A549 (cell line): Measurements from ENCODE around the gene DCDC2. TPM values are rescaled to one million over a fixed set of nuclear protein-coding genes. Genes with fewer than 3 reads are reported as not detected.

Source experiments
- ATAC-seq, 2 experiments: fragments of 200-7000 bp in 1 of 2; fragments of >200 bp in 1 of 2; cut with Nextera tagmentation in 1 of 2; cut with Tn5 transposase in 1 of 2; 3 replicates each; pipeline versions ENCODE4 v1.8.0 to v1.9.1; 2018 to 2020; ENCODE audit warnings: mild to moderate bottlenecking in 1 of 2, moderate library complexity in 1 of 2
- CTCF ChIA-PET: fragments of 300-600 bp; sonication (Branson Sonifier 250); formaldehyde crosslinking; extraction: SDS; loops from one replicate; lab custom pipeline; 2021; ENCODE audit warnings: antibody characterized with exemption, inconsistent platforms; lab: Yijun Ruan, JAX
- POLR2A ChIA-PET: fragments of 350-600 bp; formaldehyde crosslinking; extraction: SDS; loops from one replicate; lab custom pipeline; 2021; ENCODE audit warnings: antibody characterized with exemption, inconsistent platforms; lab: Yijun Ruan, JAX
- DNase-seq, 2 experiments: peaks; one replicate each; pipeline versions ENCODE4 v3.0.0 to v3.0.0-alpha.2; 2011 to 2016; ENCODE audit warnings: low read depth in 1 of 2, low spot score in 1 of 2
- FAIRE-seq: peaks from 2 replicates; lab custom pipeline; 2011; peaks lifted over from hg19 to GRCh38; lab: Jason Lieb, UNC
- H3K27ac ChIP-seq, 2 experiments: fragments of >200 bp; sonication (Bioruptor Twin); formaldehyde crosslinking; 3 replicates each; pipeline ENCODE4 v1.5.1; 2016 to 2017
- H3K4me1 ChIP-seq: fragments of >200 bp; sonication (Bioruptor Twin); formaldehyde crosslinking; 3 replicates; pipeline ENCODE4 v1.6.1; 2016
- H3K4me2 ChIP-seq: fragments of >200 bp; sonication (Bioruptor Twin); formaldehyde crosslinking; 3 replicates; pipeline ENCODE4 v1.6.1; 2016
- H3K4me3 ChIP-seq: fragments of >200 bp; sonication (Bioruptor Twin); formaldehyde crosslinking; 3 replicates; pipeline ENCODE4 v1.5.1; 2016
- H3K9me3 ChIP-seq: fragments of >200 bp; sonication (Bioruptor Twin); formaldehyde crosslinking; 3 replicates; pipeline ENCODE4 v1.6.1; 2016
- CEBPB ChIP-seq, 2 experiments: fragments of >200 bp in 1 of 2; sonication (Bioruptor Twin) in 1 of 2; formaldehyde crosslinking in 1 of 2; IDR thresholded peaks; 2 replicates each; pipeline ENCODE4 v1.6.1; 2012 to 2016
- CHD2 ChIP-seq: fragments of 150-350 bp; IDR thresholded peaks from 2 replicates; pipeline ENCODE4 v1.6.1; 2014; ENCODE audit warnings: low read length; ENCODE audit not compliant: partially characterized antibody
- FOSB ChIP-seq: fragments of 250-450 bp; sonication (Bioruptor Pico); IDR thresholded peaks from 2 replicates; pipeline ENCODE4 v1.5.0; 2020; ENCODE audit warnings: mild to moderate bottlenecking, moderate library complexity
- FOSL2 ChIP-seq, 2 experiments: fragments of 450-650 bp in 1 of 2; fragments of >200 bp in 1 of 2; sonication (Bioruptor Twin) in 1 of 2; formaldehyde crosslinking; IDR thresholded peaks; 2 replicates each; pipeline versions ENCODE4 v1.5.0 to v1.6.1; 2016 to 2020; ENCODE audit warnings: mild to moderate bottlenecking in 1 of 2, moderate library complexity in 1 of 2
- GATA3 ChIP-seq: IDR thresholded peaks from 2 replicates; pipeline ENCODE4 v1.6.1; 2012; ENCODE audit warnings: borderline replicate concordance
- HOXA7 ChIP-seq: fragments of 250-450 bp; sonication (Bioruptor Pico); IDR thresholded peaks from 2 replicates; pipeline ENCODE4 v1.5.0; 2020; ENCODE audit warnings: mild to moderate bottlenecking, moderate library complexity
- HOXB13 ChIP-seq: fragments of 250-450 bp; sonication (Bioruptor Pico); IDR thresholded peaks from 2 replicates; pipeline ENCODE4 v1.5.0; 2020; ENCODE audit warnings: low read depth, mild to moderate bottlenecking, moderate library complexity
- HOXB5 ChIP-seq: fragments of 250-450 bp; sonication (Bioruptor Pico); IDR thresholded peaks from 2 replicates; pipeline ENCODE4 v1.5.0; 2020; ENCODE audit warnings: mild to moderate bottlenecking, moderate library complexity
- JUN ChIP-seq, 2 experiments: fragments of >200 bp; sonication (Bioruptor Twin); formaldehyde crosslinking; IDR thresholded peaks; 2 replicates in 1 of 2; 3 replicates in 1 of 2; pipeline ENCODE4 v1.6.1; 2016 to 2017
- JUNB ChIP-seq: fragments of >200 bp; sonication (Bioruptor Twin); formaldehyde crosslinking; IDR thresholded peaks from 2 replicates; pipeline ENCODE4 v1.6.1; 2016
- KDM5A ChIP-seq: fragments of 200-600 bp; sonication (generic); IDR thresholded peaks from 2 replicates; pipeline ENCODE4 v1.6.1; 2016; ENCODE audit warnings: antibody characterized with exemption, mild to moderate bottlenecking
- MAZ ChIP-seq: fragments of 150-350 bp; IDR thresholded peaks from 2 replicates; pipeline ENCODE4 v1.6.1; 2014; ENCODE audit warnings: antibody characterized with exemption, low read depth, low read length, borderline replicate concordance
- MYC ChIP-seq: IDR thresholded peaks from 2 replicates; pipeline ENCODE4 v1.6.1; 2012; ENCODE audit warnings: mild to moderate bottlenecking, inconsistent platforms, low read length, improper control_type of control experiment, borderline replicate concordance
- NFE2L2 ChIP-seq: fragments of 150-350 bp; conservative IDR thresholded peaks from 2 replicates; pipeline ENCODE4 v1.6.1; 2014; ENCODE audit warnings: low read length
- NPAS2 ChIP-seq: fragments of 250-450 bp; sonication (Bioruptor Pico); IDR thresholded peaks from 2 replicates; pipeline ENCODE4 v1.8.0; 2022; ENCODE audit warnings: mild to moderate bottlenecking, moderate library complexity, borderline replicate concordance
- NR3C1 ChIP-seq: fragments of >200 bp; sonication (Bioruptor Twin); formaldehyde crosslinking; IDR thresholded peaks from 3 replicates; pipeline ENCODE4 v1.6.1; 2017
- POLR2AphosphoS2 ChIP-seq: conservative IDR thresholded peaks from 2 replicates; pipeline ENCODE4 v1.6.1; 2012; ENCODE audit warnings: low read length, improper control_type of control experiment, inconsistent platforms
- RFX5 ChIP-seq: fragments of 450-650 bp; IDR thresholded peaks from 2 replicates; pipeline ENCODE4 v1.7.1; 2014; ENCODE audit warnings: antibody characterized with exemption, mild to moderate bottlenecking, moderate library complexity
- SMC3 ChIP-seq: fragments of >200 bp; sonication (Bioruptor Twin); formaldehyde crosslinking; IDR thresholded peaks from 3 replicates; pipeline ENCODE4 v1.6.1; 2018; ENCODE audit warnings: inconsistent platforms
- SREBF2 ChIP-seq: fragments of 450-650 bp; IDR thresholded peaks from 2 replicates; pipeline ENCODE4 v1.6.1; 2014; ENCODE audit warnings: mild to moderate bottlenecking, moderate library complexity
- ZFP36 ChIP-seq: fragments of 450-650 bp; IDR thresholded peaks from 2 replicates; pipeline ENCODE4 v1.6.1; 2014; ENCODE audit warnings: borderline replicate concordance; ENCODE audit not compliant: partially characterized antibody
- WGBS: methylation state at CpG from one replicate; pipeline ENCODE4 v1.1.6; 2017; ENCODE audit errors: missing lambda C conversion rate; 5-methylcytosine and 5-hydroxymethylcytosine counted together
- polyA plus RNA-seq, 4 experiments: library from polyadenylated mRNA; depleted of rRNA in 3 of 4; stranded (reverse); fragments of >200 nt; fragmentation: RNase III in 1 of 4; extraction: RNeasy Plus Mini Kit Qiagen cat#74134 plus additional on column Dnase treatment in 1 of 4; gene quantifications; 2 replicates in 3 of 4; 3 replicates in 1 of 4; pipeline ENCODE4 v1.2.3, GENCODE V29; 2011 to 2017
- TF ChIP-seq, protein P1 (sequence below): fragments of 200-600 bp; sonication (generic); IDR thresholded peaks from 2 replicates; pipeline ENCODE4 v1.6.1; 2016; ENCODE audit warnings: antibody characterized with exemption, mild to moderate bottlenecking, moderate library complexity
- TF ChIP-seq, protein P2 (sequence below): fragments of >200 bp; sonication (Bioruptor Twin); formaldehyde crosslinking; IDR thresholded peaks from 2 replicates; pipeline ENCODE4 v1.6.1; 2016
- TF ChIP-seq, protein P3 (sequence below): fragments of >200 bp; sonication (Bioruptor Twin); formaldehyde crosslinking; IDR thresholded peaks from 3 replicates; pipeline ENCODE4 v1.5.1; 2016
- TF ChIP-seq, protein P4 (sequence below): IDR thresholded peaks from 2 replicates; pipeline ENCODE4 v1.6.1; 2012; ENCODE audit warnings: low read depth, borderline replicate concordance
- TF ChIP-seq, protein P5 (sequence below): fragments of 250-450 bp; sonication (Bioruptor Pico); IDR thresholded peaks from 2 replicates; pipeline ENCODE4 v1.5.0; 2021; ENCODE audit warnings: mild to moderate bottlenecking, moderate library complexity, borderline replicate concordance

The DCDC2 gene
- polyA plus RNA-seq, 2 of the 4 experiments (the other 2 are of a cell fraction), result 9.1 to 9.4 TPM

DNA sequence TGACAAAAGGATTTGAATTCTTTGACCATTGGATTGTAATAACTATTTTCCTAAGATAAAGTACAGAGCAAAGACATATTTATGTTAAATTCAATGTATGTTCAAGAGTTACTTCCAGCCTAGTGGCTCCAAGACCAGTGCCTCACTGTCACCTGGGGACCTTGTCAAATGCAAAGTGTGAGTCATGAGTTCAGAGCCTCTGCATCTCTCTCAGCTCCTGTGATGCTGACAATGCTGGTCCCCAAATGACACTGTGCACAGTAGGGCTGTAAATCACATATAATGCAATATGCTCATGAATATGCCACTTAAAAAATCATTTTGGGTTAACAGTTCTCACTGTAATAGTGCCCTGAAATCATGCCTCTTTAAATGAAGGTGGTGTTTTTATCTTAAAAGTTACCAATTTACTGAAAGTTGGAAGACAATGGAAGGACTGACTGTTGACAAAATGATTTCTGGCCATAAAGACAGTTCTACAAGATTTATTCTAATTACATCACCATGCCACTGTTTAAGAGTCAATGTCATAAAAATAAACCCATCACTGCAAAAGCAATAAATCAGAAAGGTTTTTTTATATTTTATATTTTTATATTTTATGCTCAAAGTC is 169.8 kb downstream of the DCDC2 start:
- Histone ChIP-seq H3K9me3 (no peaks in the 10 kb centered on the region), H3K4me2 (no peak overlapping the region), H3K4me3 (no peak overlapping the region), H3K4me1 (no peaks in the 10 kb centered on the region), H3K27ac (no peak overlapping the region)
- DNase-seq (no peak), ATAC-seq (no peak), FAIRE-seq (no peak)
- POLR2A ChIA-PET, result no interaction called here
- TF ChIP-seq CEBPB (IDR thresholded peaks at IDR 0.05) (no peak), FOSL2 (IDR thresholded peaks at IDR 0.05) (no peak), FOSL2 (CRISPR knock-in tag; IDR thresholded peaks at IDR 0.05) (no peak), SREBF2 (no peak), SMC3 (no peak), KDM5A (no peak), NPAS2 (CRISPR knock-in tag) (no peak), GATA3 (no peak), HOXB13 (CRISPR knock-in tag) (no peak), NR3C1 (no peak)
- TF ChIP-seq, protein P1, sequence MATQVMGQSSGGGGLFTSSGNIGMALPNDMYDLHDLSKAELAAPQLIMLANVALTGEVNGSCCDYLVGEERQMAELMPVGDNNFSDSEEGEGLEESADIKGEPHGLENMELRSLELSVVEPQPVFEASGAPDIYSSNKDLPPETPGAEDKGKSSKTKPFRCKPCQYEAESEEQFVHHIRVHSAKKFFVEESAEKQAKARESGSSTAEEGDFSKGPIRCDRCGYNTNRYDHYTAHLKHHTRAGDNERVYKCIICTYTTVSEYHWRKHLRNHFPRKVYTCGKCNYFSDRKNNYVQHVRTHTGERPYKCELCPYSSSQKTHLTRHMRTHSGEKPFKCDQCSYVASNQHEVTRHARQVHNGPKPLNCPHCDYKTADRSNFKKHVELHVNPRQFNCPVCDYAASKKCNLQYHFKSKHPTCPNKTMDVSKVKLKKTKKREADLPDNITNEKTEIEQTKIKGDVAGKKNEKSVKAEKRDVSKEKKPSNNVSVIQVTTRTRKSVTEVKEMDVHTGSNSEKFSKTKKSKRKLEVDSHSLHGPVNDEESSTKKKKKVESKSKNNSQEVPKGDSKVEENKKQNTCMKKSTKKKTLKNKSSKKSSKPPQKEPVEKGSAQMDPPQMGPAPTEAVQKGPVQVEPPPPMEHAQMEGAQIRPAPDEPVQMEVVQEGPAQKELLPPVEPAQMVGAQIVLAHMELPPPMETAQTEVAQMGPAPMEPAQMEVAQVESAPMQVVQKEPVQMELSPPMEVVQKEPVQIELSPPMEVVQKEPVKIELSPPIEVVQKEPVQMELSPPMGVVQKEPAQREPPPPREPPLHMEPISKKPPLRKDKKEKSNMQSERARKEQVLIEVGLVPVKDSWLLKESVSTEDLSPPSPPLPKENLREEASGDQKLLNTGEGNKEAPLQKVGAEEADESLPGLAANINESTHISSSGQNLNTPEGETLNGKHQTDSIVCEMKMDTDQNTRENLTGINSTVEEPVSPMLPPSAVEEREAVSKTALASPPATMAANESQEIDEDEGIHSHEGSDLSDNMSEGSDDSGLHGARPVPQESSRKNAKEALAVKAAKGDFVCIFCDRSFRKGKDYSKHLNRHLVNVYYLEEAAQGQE, result no peak
- CTCF ChIA-PET, result no interaction called here

DNA sequence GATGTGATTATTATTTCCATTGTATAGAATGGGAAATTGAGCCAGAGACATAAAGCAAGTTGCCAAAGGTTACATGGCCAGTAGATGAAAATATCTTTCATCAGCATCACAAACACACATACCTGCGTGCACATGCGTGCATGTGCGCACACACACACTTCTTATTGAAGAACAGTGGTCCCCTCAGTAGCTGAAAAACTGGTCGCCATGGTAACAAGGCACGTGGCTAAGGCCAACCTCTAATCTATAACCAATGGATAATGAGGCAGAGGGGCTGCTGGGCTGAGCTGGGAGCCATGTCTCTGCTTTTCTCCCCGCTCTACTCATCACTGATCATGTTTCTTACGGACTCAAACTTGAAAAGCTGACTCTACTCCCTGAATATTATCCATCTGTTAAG is 171.5 kb downstream of the DCDC2 start:
- no peak for TF ChIP-seq HOXB13 (CRISPR knock-in tag)
- no peak for TF ChIP-seq MYC
- TF ChIP-seq HOXA7, result no peak
- no peak for TF ChIP-seq JUN (IDR thresholded peaks at IDR 0.05)
- TF ChIP-seq FOSB (CRISPR knock-in tag), result no peak
- no peak for TF ChIP-seq SMC3
- no peak for TF ChIP-seq NFE2L2
- no peak for TF ChIP-seq CHD2
- TF ChIP-seq, protein P2, sequence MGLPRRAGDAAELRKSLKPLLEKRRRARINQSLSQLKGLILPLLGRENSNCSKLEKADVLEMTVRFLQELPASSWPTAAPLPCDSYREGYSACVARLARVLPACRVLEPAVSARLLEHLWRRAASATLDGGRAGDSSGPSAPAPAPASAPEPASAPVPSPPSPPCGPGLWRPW, result no peak
- TF ChIP-seq, protein P3, sequence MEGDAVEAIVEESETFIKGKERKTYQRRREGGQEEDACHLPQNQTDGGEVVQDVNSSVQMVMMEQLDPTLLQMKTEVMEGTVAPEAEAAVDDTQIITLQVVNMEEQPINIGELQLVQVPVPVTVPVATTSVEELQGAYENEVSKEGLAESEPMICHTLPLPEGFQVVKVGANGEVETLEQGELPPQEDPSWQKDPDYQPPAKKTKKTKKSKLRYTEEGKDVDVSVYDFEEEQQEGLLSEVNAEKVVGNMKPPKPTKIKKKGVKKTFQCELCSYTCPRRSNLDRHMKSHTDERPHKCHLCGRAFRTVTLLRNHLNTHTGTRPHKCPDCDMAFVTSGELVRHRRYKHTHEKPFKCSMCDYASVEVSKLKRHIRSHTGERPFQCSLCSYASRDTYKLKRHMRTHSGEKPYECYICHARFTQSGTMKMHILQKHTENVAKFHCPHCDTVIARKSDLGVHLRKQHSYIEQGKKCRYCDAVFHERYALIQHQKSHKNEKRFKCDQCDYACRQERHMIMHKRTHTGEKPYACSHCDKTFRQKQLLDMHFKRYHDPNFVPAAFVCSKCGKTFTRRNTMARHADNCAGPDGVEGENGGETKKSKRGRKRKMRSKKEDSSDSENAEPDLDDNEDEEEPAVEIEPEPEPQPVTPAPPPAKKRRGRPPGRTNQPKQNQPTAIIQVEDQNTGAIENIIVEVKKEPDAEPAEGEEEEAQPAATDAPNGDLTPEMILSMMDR, result no peak
- TF ChIP-seq POLR2AphosphoS2, result no peak
- no peak for TF ChIP-seq ZFP36
- no peak for TF ChIP-seq RFX5
- TF ChIP-seq, protein P4, sequence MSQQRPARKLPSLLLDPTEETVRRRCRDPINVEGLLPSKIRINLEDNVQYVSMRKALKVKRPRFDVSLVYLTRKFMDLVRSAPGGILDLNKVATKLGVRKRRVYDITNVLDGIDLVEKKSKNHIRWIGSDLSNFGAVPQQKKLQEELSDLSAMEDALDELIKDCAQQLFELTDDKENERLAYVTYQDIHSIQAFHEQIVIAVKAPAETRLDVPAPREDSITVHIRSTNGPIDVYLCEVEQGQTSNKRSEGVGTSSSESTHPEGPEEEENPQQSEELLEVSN, result no peak
- TF ChIP-seq CEBPB (IDR thresholded peaks at IDR 0.05), result no peak
- TF ChIP-seq MAZ, result no peak
- TF ChIP-seq JUNB, result no peak
- no peak for TF ChIP-seq HOXB5 (CRISPR knock-in tag)
- no peak for TF ChIP-seq GATA3
- TF ChIP-seq, protein P5, sequence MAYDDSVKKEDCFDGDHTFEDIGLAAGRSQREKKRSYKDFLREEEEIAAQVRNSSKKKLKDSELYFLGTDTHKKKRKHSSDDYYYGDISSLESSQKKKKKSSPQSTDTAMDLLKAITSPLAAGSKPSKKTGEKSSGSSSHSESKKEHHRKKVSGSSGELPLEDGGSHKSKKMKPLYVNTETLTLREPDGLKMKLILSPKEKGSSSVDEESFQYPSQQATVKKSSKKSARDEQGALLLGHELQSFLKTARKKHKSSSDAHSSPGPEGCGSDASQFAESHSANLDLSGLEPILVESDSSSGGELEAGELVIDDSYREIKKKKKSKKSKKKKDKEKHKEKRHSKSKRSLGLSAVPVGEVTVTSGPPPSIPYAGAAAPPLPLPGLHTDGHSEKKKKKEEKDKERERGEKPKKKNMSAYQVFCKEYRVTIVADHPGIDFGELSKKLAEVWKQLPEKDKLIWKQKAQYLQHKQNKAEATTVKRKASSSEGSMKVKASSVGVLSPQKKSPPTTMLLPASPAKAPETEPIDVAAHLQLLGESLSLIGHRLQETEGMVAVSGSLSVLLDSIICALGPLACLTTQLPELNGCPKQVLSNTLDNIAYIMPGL, result no peak
- TF ChIP-seq, all 56 proteins: peak for 0
- ATAC-seq (no peak), DNase-seq (no peak), FAIRE-seq (no peak)
- H3K4me1 ChIP-seq, result no peaks in the 10 kb centered on the region
- POLR2A ChIA-PET, result no interaction called here
- H3K27ac ChIP-seq, result no peak overlapping the region
- no peak overlapping the region for H3K4me2 ChIP-seq
- no peak overlapping the region for H3K4me3 ChIP-seq
- H3K9me3 ChIP-seq, result no peaks in the 10 kb centered on the region
- WGBS, result 73% methylated on average over 7 of the region's 7 CpGs
- CTCF ChIA-PET, result no interaction called here
